HPDE6-E6E7 (cell line): ENCODE results near the gene SOX1.

Experiments
- DNase-seq: peaks from one replicate; pipeline ENCODE4 v3.0.0; 2011; ENCODE audit warnings: missing footprints; ENCODE audit errors: extremely low spot score

SOX1 gene

GRCh38 chr13:112067116-112067741 is at the start of gene SOX1:
SOX1 (plus strand) TSS chr13:112067149; CDS start chr13:112067659, 510 bp downstream.
- no peak for DNase-seq

- no peak for DNase-seq
Observed at GRCh38 chr13:112024577-112024976, 42.4 kb upstream of the SOX1 start.

DNA sequence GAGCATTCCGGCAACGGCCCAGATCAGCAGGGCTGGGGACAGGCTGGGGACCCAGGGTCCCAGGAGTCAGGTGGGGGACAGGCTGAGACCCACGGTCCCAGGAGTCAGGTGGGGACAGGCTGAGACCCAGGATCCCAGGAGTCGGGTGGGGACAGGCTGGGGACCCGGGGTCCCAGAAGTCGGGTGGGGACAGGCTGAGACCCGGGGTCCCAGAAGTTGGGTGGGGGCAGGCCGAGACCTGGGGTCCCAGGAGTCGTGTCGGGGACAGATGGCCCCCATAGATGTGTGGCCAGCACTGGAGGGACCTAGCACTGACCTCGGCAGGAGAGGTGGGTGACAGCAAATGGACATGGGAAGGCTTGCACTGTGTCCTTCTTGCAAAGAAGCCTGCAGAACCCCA is 39.7 kb upstream of the SOX1 start:
- no peak for DNase-seq

- no peak for DNase-seq
Observed at GRCh38 chr13:112028481-112028880, 38.5 kb upstream of the SOX1 start.

DNA sequence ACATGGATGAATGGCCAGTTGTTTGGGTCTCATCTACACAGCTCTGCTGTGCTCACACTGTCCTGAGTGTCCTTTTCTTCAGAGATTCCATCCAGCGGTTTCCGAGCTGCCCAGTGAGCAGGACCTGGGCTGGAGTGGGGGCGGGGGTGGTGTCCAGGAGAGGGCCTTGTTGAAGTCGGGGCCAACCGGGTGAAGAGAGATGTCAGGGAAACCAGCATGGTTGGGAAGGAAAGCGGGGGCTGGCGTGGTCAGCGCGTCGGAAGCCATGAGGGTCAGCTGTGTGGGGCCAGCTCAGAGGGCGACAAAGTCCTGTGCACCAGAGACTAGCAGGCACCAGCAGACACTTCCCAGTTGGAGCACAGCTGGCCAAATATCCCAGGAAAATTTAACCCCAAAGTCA is 37.8 kb upstream of the SOX1 start:
- DNase-seq: no peak

DNA sequence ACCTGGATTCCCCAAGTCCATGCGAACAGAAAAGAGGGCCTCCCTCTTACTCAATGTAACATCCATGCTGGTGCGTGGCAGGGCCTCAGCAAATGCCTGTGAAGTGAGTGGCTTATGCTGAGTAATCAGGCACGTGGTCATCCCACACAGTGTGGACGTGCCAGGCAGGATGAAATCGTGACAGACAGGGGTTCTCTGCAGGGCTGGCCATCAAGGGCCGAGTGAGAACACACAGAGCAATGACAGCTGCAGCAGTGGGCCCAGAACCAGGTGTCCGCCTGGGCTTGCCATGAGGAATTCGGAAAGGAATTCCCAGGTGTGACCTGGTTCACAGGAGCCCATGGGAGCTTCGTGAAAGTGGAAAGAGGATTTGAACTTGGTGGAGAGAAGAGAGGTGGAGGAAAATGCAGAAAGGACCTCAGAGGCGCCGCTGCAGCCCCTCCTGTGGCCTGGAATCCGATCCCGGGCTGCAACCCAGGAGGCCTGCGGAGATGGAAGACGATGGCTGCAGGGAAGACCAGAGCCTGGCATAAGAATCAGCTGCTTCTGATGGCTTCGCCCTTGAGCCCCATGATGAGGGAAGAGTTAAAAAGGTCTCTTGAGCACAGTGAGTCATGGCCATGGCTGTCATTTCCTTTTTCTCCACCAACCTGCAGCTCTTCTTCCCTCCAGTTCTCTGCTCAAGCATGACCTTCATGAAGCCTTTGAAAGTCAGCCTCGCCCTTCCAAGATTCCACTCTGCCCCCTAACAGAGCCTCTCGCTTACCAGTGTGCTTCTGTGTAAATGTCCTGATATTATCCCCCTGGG is 34.6 kb upstream of the SOX1 start:
- DNase-seq: no peak

GRCh38 chr13:112034231-112034630 is 32.7 kb upstream of the SOX1 start:
- no peak for DNase-seq

GRCh38 chr13:112034846-112035245 is 32.1 kb upstream of the SOX1 start:
- no peak for DNase-seq

- no peak for DNase-seq
Observed at GRCh38 chr13:112042496-112042895, 24.5 kb upstream of the SOX1 start.

DNA sequence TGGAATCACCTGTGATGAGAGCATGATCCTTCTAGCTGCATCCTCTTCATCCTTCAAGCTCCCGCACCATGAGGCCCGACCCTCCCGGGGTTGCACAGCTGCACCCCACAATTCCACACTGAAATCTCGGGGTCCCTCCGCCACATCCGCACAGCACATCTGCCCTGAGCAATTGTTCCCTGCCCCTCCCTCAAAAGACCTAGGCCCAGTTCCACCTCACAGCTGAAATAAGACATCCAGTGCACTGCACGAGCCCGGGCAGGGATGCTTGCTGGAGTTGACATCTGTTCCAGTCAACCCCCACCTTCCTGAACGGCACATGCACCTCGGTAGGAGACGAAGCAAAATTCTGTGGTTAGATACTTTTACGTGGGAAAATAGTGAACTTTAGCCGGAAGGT is 14.7 kb upstream of the SOX1 start:
- DNase-seq: no peak

- DNase-seq: no peak
Observed at GRCh38 chr13:112053167-112053743, 13.7 kb upstream of the SOX1 start.

DNA sequence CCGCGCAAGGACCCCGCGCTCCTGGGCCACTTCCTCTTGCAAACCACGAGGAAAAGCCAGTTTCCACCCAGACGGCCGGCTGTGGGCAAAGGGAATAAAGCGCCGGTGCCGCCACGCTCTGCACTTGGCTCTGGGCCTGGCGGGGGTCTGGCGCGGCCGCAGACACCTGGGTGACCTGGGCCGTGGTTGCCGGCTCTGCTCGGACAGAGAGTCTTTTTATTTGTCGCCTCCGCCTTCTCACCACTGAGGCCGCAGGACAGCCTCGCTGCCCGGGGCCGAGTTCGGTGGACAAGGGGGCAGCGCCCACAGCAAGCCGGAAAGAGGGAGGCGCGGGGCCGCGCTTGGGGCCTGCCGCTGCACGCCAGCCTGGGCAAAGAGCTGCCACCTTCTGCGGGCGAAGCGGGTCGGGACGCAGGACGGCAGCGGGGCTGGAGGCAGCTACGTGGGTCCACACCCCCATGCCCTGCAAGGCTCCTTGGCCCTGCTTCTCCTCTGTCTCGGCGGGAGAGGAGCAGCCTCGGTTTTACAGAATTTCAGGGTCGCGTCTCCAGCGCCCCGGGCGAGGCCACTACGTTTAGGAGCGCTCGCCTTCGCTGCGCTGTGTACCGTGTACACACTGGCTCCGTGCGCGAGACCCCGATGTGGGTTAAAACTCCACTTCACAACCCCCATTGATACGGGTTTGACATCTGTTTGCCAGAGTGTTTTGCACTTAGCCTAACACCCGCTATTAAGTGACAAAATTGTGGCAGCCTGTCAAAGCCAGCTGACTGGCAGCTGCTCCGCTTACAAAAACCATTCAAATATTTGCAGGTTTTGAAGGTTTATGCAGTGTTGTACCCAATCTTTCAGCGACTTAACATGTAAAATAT is 13.0 kb upstream of the SOX1 start:
- DNase-seq: no peak

GRCh38 chr13:112054616-112055015 is 12.3 kb upstream of the SOX1 start:
- DNase-seq: no peak

- DNase-seq: no peak
Observed at GRCh38 chr13:112055036-112055914, 11.7 kb upstream of the SOX1 start.

- DNase-seq: no peak
Observed at GRCh38 chr13:112055915-112056269, 11.1 kb upstream of the SOX1 start.

GRCh38 chr13:112056284-112056727 is 10.6 kb upstream of the SOX1 start:
- no peak for DNase-seq

- DNase-seq: no peak
Observed at GRCh38 chr13:112056739-112057438, 10.1 kb upstream of the SOX1 start.

- DNase-seq: no peak
Observed at GRCh38 chr13:112057439-112057735, 9.6 kb upstream of the SOX1 start.

DNA sequence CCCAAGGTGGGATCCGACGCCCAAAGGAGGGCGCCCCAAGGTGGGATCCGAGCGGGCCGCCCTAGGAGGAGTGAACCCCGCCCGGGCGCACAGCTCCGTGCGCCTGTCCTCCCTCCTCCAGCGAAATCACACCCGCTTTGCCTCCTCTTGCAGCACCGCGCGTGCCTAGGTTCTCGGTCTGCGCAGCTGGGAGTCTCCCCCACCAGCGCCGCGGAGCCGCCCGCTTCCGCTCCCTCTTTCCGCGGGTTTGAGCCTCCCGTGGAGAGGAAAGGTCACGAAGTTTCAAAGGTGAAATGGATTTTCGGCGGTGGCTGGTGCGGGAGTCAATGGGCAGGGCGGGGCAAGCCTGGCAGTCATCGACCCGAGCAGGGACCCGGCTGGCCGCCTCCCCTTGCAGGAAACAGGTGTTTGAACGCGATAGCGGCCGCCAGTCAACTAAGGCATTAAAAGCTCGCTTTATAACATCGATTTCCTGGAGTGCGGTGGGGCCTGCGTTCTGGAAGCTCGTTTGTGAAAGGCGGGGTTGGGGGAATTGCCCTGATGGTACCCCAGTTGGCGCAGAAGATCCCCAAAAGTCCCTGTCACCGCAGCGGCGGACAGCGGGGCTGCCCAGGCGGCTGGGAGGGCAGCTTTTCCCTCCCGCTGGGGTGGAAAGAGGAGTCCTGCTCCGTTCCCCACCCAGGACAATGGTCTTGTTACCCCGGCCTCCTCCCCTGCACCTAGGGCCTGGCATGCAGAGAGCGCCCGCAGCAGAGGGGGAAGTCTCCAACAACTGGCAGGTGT is 9.0 kb upstream of the SOX1 start:
- no peak for DNase-seq

- no peak for DNase-seq
Observed at GRCh38 chr13:112058519-112058873, 8.5 kb upstream of the SOX1 start.
